ENCODE results near the gene TSPAN16.

Gene TSPAN16

DNA sequence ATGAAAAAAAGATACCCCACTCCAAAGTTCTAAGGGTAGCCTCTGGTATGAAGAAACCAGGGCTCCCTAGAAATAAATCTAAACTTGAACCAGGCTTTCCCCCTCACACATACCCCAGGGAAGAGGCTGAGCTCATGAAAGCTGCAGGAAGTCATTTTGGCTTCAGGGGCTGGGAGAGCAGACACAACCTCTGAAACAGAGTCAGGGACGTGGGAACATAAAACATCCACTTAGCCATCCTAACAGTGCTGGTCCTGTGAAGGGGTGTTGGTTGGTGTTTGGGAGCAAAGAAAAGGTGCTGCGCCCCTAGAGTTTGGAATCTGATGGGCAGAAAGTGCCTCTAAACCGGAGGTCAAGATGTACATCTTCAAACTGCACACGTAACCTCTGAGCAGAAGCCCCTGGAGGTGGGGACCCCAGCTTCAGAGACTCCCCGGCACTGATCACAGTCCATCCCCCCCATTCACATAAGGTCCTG, 27.7 kb downstream of the TSPAN16 start:
- TF ChIP-seq, protein P1, sequence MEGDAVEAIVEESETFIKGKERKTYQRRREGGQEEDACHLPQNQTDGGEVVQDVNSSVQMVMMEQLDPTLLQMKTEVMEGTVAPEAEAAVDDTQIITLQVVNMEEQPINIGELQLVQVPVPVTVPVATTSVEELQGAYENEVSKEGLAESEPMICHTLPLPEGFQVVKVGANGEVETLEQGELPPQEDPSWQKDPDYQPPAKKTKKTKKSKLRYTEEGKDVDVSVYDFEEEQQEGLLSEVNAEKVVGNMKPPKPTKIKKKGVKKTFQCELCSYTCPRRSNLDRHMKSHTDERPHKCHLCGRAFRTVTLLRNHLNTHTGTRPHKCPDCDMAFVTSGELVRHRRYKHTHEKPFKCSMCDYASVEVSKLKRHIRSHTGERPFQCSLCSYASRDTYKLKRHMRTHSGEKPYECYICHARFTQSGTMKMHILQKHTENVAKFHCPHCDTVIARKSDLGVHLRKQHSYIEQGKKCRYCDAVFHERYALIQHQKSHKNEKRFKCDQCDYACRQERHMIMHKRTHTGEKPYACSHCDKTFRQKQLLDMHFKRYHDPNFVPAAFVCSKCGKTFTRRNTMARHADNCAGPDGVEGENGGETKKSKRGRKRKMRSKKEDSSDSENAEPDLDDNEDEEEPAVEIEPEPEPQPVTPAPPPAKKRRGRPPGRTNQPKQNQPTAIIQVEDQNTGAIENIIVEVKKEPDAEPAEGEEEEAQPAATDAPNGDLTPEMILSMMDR (IDR thresholded peaks at IDR 0.05) = no peak

DNA sequence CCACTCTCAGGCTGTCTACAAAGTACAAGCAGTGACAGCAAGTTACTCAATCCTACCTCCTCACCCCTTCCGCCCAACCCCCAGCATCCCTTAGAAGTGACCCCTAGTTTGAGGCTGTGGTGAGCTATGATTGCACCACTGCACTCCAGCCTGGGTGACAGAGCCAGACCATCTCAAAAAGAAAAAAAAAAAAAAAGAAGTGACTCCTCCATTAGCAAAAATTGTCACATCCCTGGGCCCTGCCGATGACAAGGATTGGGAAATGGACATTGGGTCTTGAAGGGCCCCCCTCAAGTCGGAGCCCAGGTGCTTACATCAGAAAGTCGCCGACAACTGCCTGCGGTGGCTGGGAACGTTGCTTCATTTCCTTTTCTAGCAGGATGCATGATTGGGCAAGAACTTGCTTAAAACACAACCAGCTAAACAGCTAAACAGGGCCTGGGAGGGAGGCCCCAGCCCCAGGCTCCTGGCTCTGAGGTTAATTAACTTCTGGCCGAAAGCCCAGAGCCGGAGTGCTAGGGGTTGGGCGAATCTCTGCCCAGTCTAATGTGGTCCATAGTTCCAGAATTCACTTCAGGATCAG, 28.2 kb downstream of the TSPAN16 start:
- TF ChIP-seq, protein P1 (IDR thresholded peaks at IDR 0.05) = no peak

DNA sequence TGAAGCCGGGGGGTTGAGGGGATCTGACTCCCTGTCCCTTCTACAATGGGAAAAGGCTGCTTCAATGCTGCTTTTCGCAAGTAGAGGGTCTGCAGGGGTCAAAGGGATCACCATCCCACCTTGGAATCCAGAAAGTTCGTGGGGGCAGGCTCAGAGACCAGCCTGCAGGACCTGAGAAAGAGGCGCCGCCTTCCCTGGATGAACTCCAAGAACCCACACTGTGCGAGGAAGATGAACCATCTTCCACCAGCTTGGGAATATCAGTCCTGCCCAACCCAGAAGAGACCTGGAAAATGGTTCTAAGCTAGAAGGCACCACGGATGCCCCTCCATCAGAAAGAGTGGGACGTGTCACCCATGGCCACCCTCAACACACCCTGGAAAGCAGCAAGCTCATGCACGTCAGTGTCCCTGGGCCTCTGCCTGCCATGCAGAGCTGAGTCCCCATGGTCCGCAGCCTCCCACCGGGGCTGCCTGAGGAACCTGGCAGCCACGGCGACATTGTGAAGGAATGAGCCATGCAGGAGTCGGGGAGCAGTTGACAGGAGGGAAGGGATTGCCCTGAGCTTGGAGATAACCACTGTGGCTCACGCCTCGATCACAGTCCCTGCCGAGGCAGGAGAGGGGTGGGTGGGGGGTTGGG, 28.9 kb downstream of the TSPAN16 start:
- TF ChIP-seq, protein P1 (IDR thresholded peaks at IDR 0.05) = no peak

DNA sequence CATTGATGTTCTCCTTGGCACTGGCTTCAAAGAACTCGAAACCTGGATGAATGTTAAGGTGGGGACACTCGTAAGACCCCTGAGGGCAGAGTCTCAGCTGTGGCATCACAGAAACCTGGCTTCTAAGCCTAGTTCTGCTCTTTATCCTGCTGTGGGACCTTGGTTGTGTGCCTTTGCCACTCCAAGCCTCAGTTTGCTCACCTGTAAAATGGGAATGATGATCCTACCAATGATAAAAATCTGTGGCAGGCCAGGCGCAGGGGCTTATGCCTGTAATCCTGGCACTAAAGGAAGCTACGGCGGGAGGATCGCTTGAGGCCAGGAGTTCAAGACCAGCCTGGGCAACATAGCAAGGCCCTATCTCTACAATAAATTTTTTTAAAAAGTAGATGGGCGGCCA, 29.6 kb downstream of the TSPAN16 start:
- TF ChIP-seq, protein P1 (IDR thresholded peaks at IDR 0.05) = no peak

DNA sequence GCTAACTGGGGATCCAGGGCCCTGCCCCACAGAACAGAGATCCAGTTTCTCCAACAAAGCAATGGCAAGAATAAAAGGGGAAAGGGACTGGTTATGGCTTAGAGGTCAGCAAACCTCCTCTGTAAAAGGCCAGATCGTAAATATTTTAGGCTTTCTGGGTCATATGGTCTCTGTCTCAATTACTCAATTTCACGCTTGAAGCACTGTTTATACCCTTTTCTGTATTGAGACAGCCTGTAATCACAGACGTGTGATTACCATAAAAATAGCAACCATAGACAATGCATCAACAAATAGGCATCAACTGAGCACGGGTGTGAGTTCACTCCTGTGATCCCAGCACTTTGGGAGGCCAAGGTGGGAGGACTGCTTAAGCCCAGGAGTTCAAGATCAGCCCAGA, 34.2 kb downstream of the TSPAN16 start:
- TF ChIP-seq, protein P1 (IDR thresholded peaks at IDR 0.05) = no peak

DNA sequence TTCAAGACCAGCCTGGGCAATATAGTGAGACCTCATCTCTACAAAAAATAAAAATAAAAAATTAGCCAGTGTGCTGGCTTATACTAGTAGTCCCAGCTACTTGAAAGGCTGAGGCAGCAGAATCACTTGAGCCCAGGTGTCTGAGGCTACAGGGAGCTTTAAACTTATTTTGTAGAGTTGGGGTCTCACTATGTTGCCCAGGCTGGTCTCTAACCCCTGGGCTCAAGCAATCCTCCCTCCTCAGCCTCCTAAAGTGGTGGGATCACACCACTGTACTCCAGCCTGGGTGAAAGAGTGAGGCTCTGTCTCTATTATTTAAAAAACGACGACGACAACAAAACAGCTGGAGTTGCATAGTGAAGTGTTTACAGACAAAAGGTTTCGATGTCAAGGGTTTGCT, 35.5 kb downstream of the TSPAN16 start:
- TF ChIP-seq, protein P1 (IDR thresholded peaks at IDR 0.05) = no peak

DNA sequence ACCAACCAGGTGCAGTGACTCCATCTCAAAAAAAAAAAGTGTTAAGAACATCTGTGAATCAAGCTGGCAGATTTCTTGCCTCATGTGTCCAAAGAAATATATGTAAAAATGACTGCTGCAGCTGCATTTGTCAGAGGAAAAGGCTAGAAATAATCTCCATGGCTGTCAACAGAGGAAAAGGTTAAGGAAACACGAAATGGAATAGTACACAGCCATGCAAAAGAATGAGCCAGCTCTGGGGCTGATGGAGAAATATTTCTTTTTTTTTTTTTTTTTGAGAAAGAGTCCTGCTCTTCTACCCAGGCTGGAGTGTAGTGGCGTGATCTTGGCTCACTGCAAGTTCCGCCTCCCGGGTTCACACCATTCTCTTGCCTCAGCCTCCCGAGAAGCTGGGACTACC, 36.9 kb downstream of the TSPAN16 start:
- TF ChIP-seq, protein P1 (IDR thresholded peaks at IDR 0.05) = no peak

All from LNCAP (cell line).